Neural progenitor cell (in vitro differentiated cells): Measurements from ENCODE around the gene WDR86. TPM values are rescaled to one million over a fixed set of nuclear protein-coding genes. Genes with fewer than 3 reads are reported as not detected.

Experiments
- DNase-seq: peaks from one replicate; pipeline ENCODE4 v3.0.0-alpha.2; 2016; ENCODE audit warnings: low spot score
- H2AFZ ChIP-seq: fragments of 200-600 bp; sonication (generic); replicated peaks from 2 replicates; pipeline ENCODE4 v1.6.1; 2016; ENCODE audit warnings: antibody characterized with exemption
- H3F3A ChIP-seq: fragments of 200-600 bp; sonication (generic); 2 replicates; pipeline ENCODE4 v1.6.1; 2016; ENCODE audit warnings: antibody characterized with exemption, low read depth
- H3K27ac ChIP-seq: fragments of 200-600 bp; sonication (generic); 2 replicates; pipeline ENCODE4 v1.5.1; 2016; ENCODE audit warnings: mild to moderate bottlenecking
- H3K27me3 ChIP-seq: fragments of 200-600 bp; sonication (generic); 2 replicates; pipeline ENCODE4 v1.6.1; 2016; ENCODE audit warnings: mild to moderate bottlenecking, moderate library complexity
- H3K36me3 ChIP-seq: fragments of 200-600 bp; sonication (generic); 2 replicates; pipeline ENCODE4 v1.5.1; 2016
- H3K4me1 ChIP-seq: fragments of 200-600 bp; sonication (generic); 2 replicates; pipeline ENCODE4 v1.6.1; 2016; ENCODE audit warnings: mixed run types
- H3K4me2 ChIP-seq: fragments of 200-600 bp; sonication (generic); 2 replicates; pipeline ENCODE4 v1.6.1; 2016
- H3K4me3 ChIP-seq: fragments of 200-600 bp; sonication (generic); 2 replicates; pipeline ENCODE4 v1.5.1; 2016
- H3K79me2 ChIP-seq: fragments of 200-600 bp; sonication (generic); 2 replicates; pipeline ENCODE4 v1.6.1; 2016; ENCODE audit warnings: low read depth
- H3K9ac ChIP-seq: fragments of 200-600 bp; sonication (generic); 2 replicates; pipeline ENCODE4 v1.6.1; 2016
- H3K9me3 ChIP-seq: fragments of 200-600 bp; sonication (generic); 2 replicates; pipeline ENCODE4 v1.5.1; 2016; ENCODE audit warnings: low read depth
- H4K20me1 ChIP-seq: fragments of 200-600 bp; sonication (generic); 2 replicates; pipeline ENCODE4 v1.6.1; 2016; ENCODE audit warnings: low read depth
- H3K27ac Mint-ChIP-seq: 3 replicates; pipeline ENCODE4 v1.8.0; 2021; ENCODE audit warnings: mixed read lengths
- H3K27me3 Mint-ChIP-seq: 2 replicates; pipeline ENCODE4 v1.8.0; 2022; ENCODE audit warnings: low read depth, mild to moderate bottlenecking, inconsistent platforms, moderate library complexity, mixed read lengths; ENCODE audit not compliant: insufficient read depth
- H3K36me3 Mint-ChIP-seq: 3 replicates; pipeline ENCODE4 v1.8.0; 2021; ENCODE audit warnings: mixed read lengths
- H3K4me1 Mint-ChIP-seq: 3 replicates; pipeline ENCODE4 v1.8.0; 2021; ENCODE audit warnings: mixed read lengths
- H3K4me3 Mint-ChIP-seq: 3 replicates; pipeline ENCODE4 v1.8.0; 2021; ENCODE audit warnings: mild to moderate bottlenecking, moderate library complexity, mixed read lengths
- H3K9me3 Mint-ChIP-seq: 3 replicates; pipeline ENCODE4 v1.8.0; 2020; ENCODE audit warnings: mixed read lengths
- CTCF ChIP-seq: fragments of 200-600 bp; sonication (generic); IDR thresholded peaks from 2 replicates; pipeline ENCODE4 v1.5.1; 2017; ENCODE audit warnings: antibody characterized with exemption, mild to moderate bottlenecking
- EZH2 ChIP-seq: fragments of 200-600 bp; sonication (generic); IDR thresholded peaks from 2 replicates; pipeline ENCODE4 v1.6.1; 2017; ENCODE audit warnings: antibody characterized with exemption, mild to moderate bottlenecking, moderate library complexity
- EZH2phosphoT487 ChIP-seq: fragments of 200-600 bp; sonication (generic); IDR thresholded peaks from 2 replicates; pipeline ENCODE4 v1.6.1; 2017; ENCODE audit warnings: antibody characterized with exemption
- microRNA-seq: library from miRNA; unstranded; fragments of <30 nt; microRNA quantifications from one replicate; pipeline ENCODE4, GENCODE V29; 2016
- small RNA-seq: library from RNA; depleted of rRNA; stranded (forward); fragments of <200 nt; gene quantifications from one replicate; pipeline ENCODE3, GENCODE V24; 2015
- total RNA-seq: library from RNA; depleted of rRNA; stranded (reverse); fragments of >200 nt; gene quantifications from 2 replicates; pipeline ENCODE4 v1.2.3, GENCODE V29; 2015; ENCODE audit warnings: low replicate concordance

WDR86 gene
- total RNA-seq, 1 donor from 2014 or later = 15.0 TPM

- Mint-ChIP-seq H3K4me1 (no peaks in the 10 kb centered on the region), H3K27me3 (peaks cover 6% of the 10 kb centered on the region), H3K27ac (no peak overlapping the region), H3K4me3 (no peak overlapping the region), H3K36me3 (no peaks in the 10 kb centered on the region), H3K9me3 (peaks cover 3% of the 10 kb centered on the region)
- no peak for DNase-seq
- no peak overlapping the region for H2AFZ ChIP-seq
- no peak overlapping the region for H3K4me3 ChIP-seq
- no peak overlapping the region for H3K9ac ChIP-seq
- H3K79me2 ChIP-seq = no peaks in the 10 kb centered on the region
- H3K36me3 ChIP-seq = no peaks in the 10 kb centered on the region
- no peaks in the 10 kb centered on the region for H3K27me3 ChIP-seq
- no peak overlapping the region for H3K27ac ChIP-seq
- no peaks in the 10 kb centered on the region for H4K20me1 ChIP-seq
- H3F3A ChIP-seq = no peaks in the 10 kb centered on the region
- no peak overlapping the region for H3K4me2 ChIP-seq
- TF ChIP-seq EZH2phosphoT487 = no peak
- no peak for TF ChIP-seq CTCF
- TF ChIP-seq EZH2 = no peak
- peaks cover 3% of the 10 kb centered on the region for H3K4me1 ChIP-seq
- peaks cover 4% of the 10 kb centered on the region for H3K9me3 ChIP-seq
Observed at GRCh38 chr7:151334628-151335027, 75.2 kb downstream of the WDR86 start.

Small RNA genes lying within 50 kb of the gene (microRNA-seq; reads per million reads assigned to microRNA genes)
- not detected for gene MIR3907

Small RNA genes lying within 50 kb of the gene (small RNA-seq; reads per million reads assigned to genes)
- gene MIR3907 = not detected

Other genes starting within 250 kb of the WDR86 start
- not detected in 2 replicates for gene GBX1, start 242.3 kb downstream of the WDR86 start, total RNA-seq
- not detected in 2 replicates for gene ASB10, start 222.8 kb downstream of the WDR86 start, total RNA-seq
- gene H2BK1, start 199.6 kb downstream of the WDR86 start, total RNA-seq = not detected in 2 replicates
- 31.3 and 40.7 TPM in 2 replicates for gene ABCF2, start 182.8 kb downstream of the WDR86 start, total RNA-seq
- 8.8 and 18.3 TPM in 2 replicates for gene CHPF2, start 177.6 kb downstream of the WDR86 start, total RNA-seq
- 11.0 and 23.6 TPM in 2 replicates for gene SMARCD3, start 161.3 kb downstream of the WDR86 start, total RNA-seq
- gene NUB1, start 68.2 kb downstream of the WDR86 start, total RNA-seq = 56.3 and 61.7 TPM in 2 replicates
- gene CRYGN, start 30.1 kb upstream of the WDR86 start, total RNA-seq = 1.1 TPM in 1 of 2 replicates, not detected in the other
- 94.2 and 225 TPM in 2 replicates for gene RHEB, start 109.9 kb upstream of the WDR86 start, total RNA-seq